Vagina (tissue), 2 donors: ENCODE data around the gene CERT1.
"Not testable (repeated sequence)": the region's sequence is repeated elsewhere in the genome, so short reads cannot be mapped to it uniquely, and the experiment has no call there.

Source experiments
- POLR2AphosphoS5 ChIP-seq, 2 donors: sonication (generic); formaldehyde crosslinking; IDR thresholded peaks; one replicate each; pipeline ENCODE4 v1.9.0; 2017; ENCODE audit warnings: antibody characterized with exemption in 2 of 2, mild to moderate bottlenecking in 2 of 2, low read depth in 1 of 2; ENCODE audit not compliant: insufficient read depth in 1 of 2
- TF ChIP-seq, protein P1 (sequence below), 3 experiments: fragments of 450-650 bp in 2 of 3; fragments of 200-600 bp in 1 of 3; sonication (generic) in 1 of 3; IDR thresholded peaks; one replicate each; pipeline ENCODE4 v1.5.1; 2017 to 2019; ENCODE audit warnings: antibody characterized with exemption in 3 of 3, mild to moderate bottlenecking in 2 of 3, moderate library complexity in 2 of 3

DNA sequence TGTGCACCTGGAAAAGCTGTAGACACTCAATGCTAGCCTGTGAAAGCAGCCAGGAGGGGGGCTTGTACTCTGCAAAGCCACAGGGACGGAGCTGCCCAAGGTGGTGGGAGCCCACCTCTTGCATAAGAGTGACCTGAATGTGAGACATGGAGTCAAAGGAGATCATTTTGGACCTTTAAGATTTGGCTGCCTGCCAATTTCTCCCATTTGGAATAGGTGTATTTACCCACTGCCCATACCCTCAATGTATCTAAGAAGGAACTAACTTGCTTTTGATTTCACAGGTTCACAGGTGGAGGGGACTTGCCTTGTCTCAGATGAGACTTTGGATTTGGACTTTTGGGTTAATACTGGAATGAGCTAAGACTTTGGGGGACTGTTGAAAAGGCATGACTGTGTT lies 12.6 kb downstream of the CERT1 start:
- TF ChIP-seq POLR2AphosphoS5 (IDR thresholded peaks at IDR 0.05; ENCODE audit: insufficient read depth in 1 of 2, low read depth in 1 of 2): not testable (repeated sequence)
- TF ChIP-seq, protein P1, sequence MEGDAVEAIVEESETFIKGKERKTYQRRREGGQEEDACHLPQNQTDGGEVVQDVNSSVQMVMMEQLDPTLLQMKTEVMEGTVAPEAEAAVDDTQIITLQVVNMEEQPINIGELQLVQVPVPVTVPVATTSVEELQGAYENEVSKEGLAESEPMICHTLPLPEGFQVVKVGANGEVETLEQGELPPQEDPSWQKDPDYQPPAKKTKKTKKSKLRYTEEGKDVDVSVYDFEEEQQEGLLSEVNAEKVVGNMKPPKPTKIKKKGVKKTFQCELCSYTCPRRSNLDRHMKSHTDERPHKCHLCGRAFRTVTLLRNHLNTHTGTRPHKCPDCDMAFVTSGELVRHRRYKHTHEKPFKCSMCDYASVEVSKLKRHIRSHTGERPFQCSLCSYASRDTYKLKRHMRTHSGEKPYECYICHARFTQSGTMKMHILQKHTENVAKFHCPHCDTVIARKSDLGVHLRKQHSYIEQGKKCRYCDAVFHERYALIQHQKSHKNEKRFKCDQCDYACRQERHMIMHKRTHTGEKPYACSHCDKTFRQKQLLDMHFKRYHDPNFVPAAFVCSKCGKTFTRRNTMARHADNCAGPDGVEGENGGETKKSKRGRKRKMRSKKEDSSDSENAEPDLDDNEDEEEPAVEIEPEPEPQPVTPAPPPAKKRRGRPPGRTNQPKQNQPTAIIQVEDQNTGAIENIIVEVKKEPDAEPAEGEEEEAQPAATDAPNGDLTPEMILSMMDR (IDR thresholded peaks at IDR 0.05): not testable (repeated sequence)
